ENCODE data around the gene TMEM132D.

TMEM132D gene

DNA sequence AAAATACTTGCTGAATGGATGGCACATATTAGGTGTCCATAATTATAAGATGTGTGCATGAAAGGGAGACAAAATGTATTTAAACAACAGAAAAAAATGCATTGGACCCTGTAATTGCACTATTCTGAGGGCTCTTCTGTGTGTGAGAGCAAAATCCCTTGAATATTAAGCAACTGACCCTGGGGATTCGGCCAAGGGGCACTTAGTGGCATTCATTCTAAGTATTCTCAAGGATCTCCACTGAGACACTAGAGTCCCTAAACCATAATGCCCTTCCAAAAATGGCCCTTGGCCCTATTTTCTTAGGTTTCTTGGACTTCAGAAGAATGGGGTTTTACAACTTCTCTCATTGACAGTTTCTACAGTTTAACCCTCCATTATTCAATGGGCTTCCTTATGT is 662.0 kb downstream of the TMEM132D start:
- Mint-ChIP-seq H3K27me3 (peaks cover 4% of the 10 kb centered on the region), H3K27ac (no peak overlapping the region), H3K4me1 (no peaks in the 10 kb centered on the region), H3K36me3 (no peaks in the 10 kb centered on the region), H3K4me3 (no peak overlapping the region), H3K9me3 (peaks cover 5% of the 10 kb centered on the region)
- no peak for ATAC-seq (ENCODE audit: low read depth)
- no peak for DNase-seq (ENCODE audit: low spot score in 2 of 2)

DNA sequence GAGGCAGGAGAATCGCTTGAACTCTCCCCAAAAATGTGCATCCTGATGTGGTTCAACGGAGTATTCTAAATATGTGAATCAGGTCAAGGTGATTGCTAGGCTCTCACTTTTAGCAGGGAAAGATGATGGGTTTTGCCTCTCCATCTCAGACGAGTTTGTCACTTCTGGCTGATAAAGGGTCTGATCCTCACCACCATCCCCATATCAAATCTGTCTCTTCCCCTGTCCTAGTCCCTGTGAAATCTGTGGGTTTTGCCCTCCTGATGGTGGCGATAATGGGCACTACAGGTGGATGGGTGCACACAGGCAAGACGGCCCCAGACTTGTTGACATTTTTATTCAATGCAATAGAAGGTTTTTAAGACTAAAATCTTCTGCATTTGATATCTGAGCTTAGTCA is 665.9 kb downstream of the TMEM132D start:
- ATAC-seq (ENCODE audit: low read depth) (no peak), DNase-seq (ENCODE audit: low spot score in 2 of 2) (no peak)
- Mint-ChIP-seq H3K4me3 (no peak overlapping the region), H3K27me3 (peaks cover 3% of the 10 kb centered on the region), H3K9me3 (peaks cover 5% of the 10 kb centered on the region), H3K27ac (no peak overlapping the region), H3K36me3 (no peaks in the 10 kb centered on the region), H3K4me1 (no peaks in the 10 kb centered on the region)

DNA sequence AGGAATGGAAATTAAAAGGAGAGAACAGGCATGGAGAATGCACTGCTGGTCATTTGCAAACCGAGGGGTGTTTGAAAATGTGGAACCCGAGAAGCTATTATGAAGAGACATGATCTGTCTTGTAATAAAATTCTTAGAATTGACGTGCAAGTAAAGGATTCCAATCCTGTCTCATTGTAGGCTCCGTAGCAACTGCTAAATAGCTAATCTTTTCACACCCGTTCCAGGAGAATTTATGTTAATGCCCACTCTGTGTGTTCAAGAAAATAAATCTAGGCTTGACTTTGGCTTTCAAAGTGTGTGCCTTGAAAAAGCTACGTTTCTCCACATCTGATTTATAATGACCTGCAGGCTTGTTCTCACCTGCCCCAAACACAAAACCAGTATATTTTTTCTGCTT is 669.6 kb downstream of the TMEM132D start:
- Mint-ChIP-seq H3K4me3 (no peak overlapping the region), H3K36me3 (no peaks in the 10 kb centered on the region), H3K27me3 (no peaks in the 10 kb centered on the region), H3K9me3 (no peaks in the 10 kb centered on the region), H3K4me1 (no peaks in the 10 kb centered on the region), H3K27ac (no peak overlapping the region)
- no peak for DNase-seq (ENCODE audit: low spot score in 2 of 2)
- no peak for ATAC-seq (ENCODE audit: low read depth)

DNA sequence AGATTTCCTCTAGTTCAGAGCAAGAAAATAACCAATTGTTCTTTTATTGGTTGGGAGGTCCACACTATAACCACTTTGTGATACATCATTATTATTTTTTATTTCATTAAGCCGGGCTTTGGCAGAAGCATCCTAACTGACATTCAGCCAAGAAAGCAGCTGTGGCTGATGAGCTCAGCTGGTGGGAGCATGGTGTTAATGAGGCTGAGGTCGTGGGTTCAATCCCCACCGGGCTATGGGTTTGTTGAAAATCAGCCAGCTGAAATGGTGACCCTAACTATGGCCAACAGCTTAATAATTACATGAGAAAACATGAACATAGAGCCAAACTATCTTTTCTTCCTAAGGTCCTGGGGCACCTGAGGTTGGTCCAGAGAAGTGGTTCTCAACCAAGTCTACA is 672.3 kb downstream of the TMEM132D start:
- H3K36me3 Mint-ChIP-seq: no peaks in the 10 kb centered on the region

DNA sequence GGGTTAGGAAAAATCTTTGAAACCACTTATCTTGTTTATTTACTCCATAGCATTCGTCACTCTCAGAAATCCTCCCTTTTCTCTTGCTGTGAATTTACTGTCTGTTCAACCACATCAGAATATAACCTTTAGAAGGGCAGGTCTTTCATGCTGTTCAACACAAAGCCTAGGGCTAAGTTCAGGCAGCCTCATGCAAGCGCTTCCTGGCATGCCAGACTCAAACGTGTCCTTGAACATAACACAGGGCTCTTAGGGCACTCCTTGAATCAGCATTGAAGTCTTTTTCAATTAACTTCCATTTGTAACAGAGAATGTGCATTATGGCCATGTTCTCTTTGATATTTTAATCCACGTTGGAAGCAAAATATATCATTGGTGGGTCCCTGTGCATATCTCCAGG is 672.8 kb downstream of the TMEM132D start:
- Mint-ChIP-seq H3K27ac (no peak overlapping the region), H3K36me3 (no peaks in the 10 kb centered on the region), H3K27me3 (no peaks in the 10 kb centered on the region), H3K4me3 (no peak overlapping the region), H3K9me3 (no peaks in the 10 kb centered on the region), H3K4me1 (no peaks in the 10 kb centered on the region)
- ATAC-seq (ENCODE audit: low read depth) (no peak), DNase-seq (ENCODE audit: low spot score in 2 of 2) (no peak)

More for the DNA sequence above, 672.3 kb downstream of the TMEM132D start:
- no peaks in the 10 kb centered on the region for H3K4me1 Mint-ChIP-seq
- DNase-seq (ENCODE audit: low spot score in 2 of 2): no peak
- H3K27ac Mint-ChIP-seq: no peak overlapping the region
- H3K9me3 Mint-ChIP-seq: no peaks in the 10 kb centered on the region
- no peak overlapping the region for H3K4me3 Mint-ChIP-seq
- no peaks in the 10 kb centered on the region for H3K27me3 Mint-ChIP-seq
- no peak for ATAC-seq (ENCODE audit: low read depth)

DNA sequence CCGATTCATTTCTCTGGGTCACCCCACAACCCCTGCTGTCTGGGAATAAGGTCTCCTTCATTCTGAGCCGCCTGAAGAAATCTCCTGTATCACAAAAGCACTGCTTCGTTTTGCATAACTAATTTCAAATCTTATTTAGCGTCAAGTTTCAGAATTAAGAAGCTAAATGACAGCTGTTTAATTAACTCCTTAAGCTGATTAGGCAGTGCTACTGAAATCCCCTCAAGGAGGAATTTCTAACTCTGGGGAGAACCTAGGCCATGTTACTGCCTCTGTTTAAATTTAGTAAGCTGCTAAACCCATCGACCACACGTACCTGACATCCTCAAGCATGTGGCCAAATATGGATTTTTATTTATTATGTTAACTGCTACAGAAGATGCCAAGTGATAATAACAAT is 677.0 kb downstream of the TMEM132D start:
- ATAC-seq (ENCODE audit: low read depth): no peak
- H3K36me3 Mint-ChIP-seq: no peaks in the 10 kb centered on the region
- H3K4me1 Mint-ChIP-seq: no peaks in the 10 kb centered on the region
- no peak overlapping the region for H3K4me3 Mint-ChIP-seq
- DNase-seq (ENCODE audit: low spot score in 2 of 2): no peak
- no peak overlapping the region for H3K27ac Mint-ChIP-seq
- no peaks in the 10 kb centered on the region for H3K9me3 Mint-ChIP-seq
- H3K27me3 Mint-ChIP-seq: no peaks in the 10 kb centered on the region

DNA sequence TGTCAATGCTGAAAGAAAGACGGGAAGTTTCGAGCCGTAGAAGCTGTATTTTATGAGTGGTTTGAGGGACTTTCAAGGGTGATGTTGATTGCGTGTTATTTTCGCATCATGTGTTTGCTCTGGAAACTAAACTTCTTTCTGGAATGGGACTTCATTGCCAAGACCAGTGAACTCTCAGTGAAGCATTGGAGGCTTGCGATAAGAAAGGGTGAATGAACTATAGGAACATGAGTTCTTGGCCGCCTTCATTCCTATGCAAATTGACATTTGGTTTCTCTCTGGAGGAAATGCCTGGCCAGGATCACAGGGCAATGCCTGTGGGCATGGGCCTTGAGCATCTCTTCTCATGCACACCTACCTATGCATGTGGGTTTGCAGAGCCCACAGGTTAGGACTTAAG is 677.8 kb downstream of the TMEM132D start:
- Mint-ChIP-seq H3K9me3 (no peaks in the 10 kb centered on the region), H3K36me3 (no peaks in the 10 kb centered on the region), H3K27me3 (no peaks in the 10 kb centered on the region), H3K27ac (no peak overlapping the region), H3K4me1 (no peaks in the 10 kb centered on the region), H3K4me3 (no peak overlapping the region)
- no peak for DNase-seq (ENCODE audit: low spot score in 2 of 2)
- no peak for ATAC-seq (ENCODE audit: low read depth)

DNA sequence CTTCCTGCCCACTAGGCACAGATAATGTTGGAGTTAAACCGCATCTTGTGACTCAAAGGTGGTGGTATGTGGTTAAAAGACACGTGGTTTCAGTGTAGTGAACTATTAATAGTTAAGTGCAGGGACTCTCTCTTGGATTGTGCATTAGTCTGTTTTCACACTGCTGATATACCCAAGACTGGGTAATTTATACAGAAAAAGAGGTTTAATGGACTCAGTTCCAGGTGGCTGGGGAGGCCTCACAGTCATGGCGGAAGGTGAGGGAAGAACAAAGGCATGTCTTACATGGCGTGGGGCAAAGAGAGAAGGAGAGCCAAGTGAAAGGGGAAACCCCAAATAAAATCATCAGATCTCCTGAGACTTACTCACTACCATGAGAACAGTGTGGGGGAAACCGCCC is 688.3 kb downstream of the TMEM132D start:
- Mint-ChIP-seq H3K27ac (no peak overlapping the region), H3K36me3 (no peaks in the 10 kb centered on the region), H3K4me3 (no peak overlapping the region), H3K9me3 (peaks cover 9% of the 10 kb centered on the region), H3K4me1 (no peaks in the 10 kb centered on the region), H3K27me3 (no peaks in the 10 kb centered on the region)
- ATAC-seq (ENCODE audit: low read depth): no peak
- no peak for DNase-seq (ENCODE audit: low spot score in 2 of 2)

DNA sequence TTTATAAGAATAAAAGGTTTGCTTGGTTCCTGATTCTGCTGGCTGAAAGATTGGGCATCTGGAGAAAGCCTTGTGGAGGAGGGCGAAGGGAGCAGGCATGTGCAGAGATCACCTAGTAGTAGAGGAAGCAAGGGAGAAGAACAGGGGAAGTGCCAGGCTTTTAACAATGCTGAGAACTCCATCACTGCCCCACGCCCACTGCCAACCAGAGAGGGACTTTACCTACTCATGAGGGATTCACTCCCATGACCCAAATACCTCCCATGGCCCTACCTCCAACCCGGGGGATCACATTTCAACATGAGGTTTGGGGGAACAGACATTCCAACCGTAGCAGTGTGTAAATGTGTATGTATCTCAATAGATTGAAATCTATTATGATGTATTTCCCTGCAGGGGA is 690.3 kb downstream of the TMEM132D start:
- H3K27me3 Mint-ChIP-seq: no peaks in the 10 kb centered on the region
- no peaks in the 10 kb centered on the region for H3K4me1 Mint-ChIP-seq
- ATAC-seq (ENCODE audit: low read depth) (no peak), DNase-seq (ENCODE audit: low spot score in 2 of 2) (no peak)
- H3K27ac Mint-ChIP-seq: no peak overlapping the region
- no peak overlapping the region for H3K4me3 Mint-ChIP-seq
- H3K36me3 Mint-ChIP-seq: no peaks in the 10 kb centered on the region
- peaks cover 9% of the 10 kb centered on the region for H3K9me3 Mint-ChIP-seq

DNA sequence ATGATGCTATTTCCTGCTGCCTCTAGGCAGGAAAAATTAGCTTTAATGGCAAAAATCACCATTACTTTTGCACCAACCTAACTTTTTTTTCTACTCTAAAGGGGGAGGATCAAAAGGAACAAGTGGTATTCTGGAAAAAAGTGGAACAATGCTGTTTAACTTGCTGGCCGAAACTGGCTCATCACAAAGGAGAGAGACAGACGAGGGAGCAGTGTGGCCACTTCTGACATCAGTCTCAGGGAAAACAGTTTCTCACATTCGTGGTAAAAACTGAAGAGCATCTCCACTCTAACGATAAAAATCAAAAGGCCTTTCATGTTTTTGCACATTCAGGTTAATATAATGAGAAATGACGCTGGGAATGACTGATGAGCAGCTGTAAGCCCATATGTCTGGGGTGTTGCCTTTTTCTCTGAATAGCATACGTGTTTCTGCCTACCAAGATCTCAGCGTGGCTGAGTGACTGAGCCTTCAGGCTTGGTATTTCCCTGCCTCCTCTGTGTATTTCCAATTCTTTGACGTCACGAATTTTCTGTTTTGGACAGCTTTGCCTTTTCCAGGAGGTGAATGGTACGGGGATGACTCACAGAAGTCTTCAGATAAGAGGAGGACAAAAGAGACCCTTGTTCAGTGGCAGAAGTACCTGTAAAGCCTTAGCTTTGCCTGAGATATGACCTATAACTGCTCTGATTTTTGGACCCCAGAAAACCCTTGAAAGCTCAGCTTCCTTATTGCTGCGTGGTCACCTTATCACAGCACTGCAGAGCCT is 691.8 kb downstream of the TMEM132D start:
- Mint-ChIP-seq H3K27me3 (no peaks in the 10 kb centered on the region), H3K27ac (no peak overlapping the region), H3K4me3 (no peak overlapping the region), H3K4me1 (no peaks in the 10 kb centered on the region), H3K9me3 (peaks cover 6% of the 10 kb centered on the region), H3K36me3 (no peaks in the 10 kb centered on the region)
- no peak for DNase-seq (ENCODE audit: low spot score in 2 of 2)
- no peak for ATAC-seq (ENCODE audit: low read depth)

DNA sequence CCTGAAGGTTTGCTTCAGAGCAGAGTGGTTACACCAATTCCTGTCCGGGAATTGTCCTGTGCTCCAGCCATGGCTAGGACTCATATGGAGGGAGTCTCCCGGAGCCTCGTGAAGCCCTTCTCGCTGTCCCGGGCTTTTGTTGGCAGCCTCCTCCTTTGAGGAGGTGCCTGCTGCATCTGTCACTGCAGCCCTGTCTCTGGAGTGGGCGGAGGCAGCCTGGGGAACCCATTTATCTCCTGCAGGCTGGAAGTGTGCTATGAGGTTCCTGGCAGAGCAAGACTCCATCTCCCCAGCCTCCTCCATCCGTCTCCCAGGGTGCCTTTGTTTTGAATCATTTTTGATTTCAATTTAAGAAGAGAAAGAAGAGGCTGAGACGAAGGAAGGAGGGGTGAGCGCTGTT is 695.3 kb downstream of the TMEM132D start:
- Mint-ChIP-seq H3K27me3 (peaks cover 1% of the 10 kb centered on the region), H3K27ac (no peak overlapping the region), H3K36me3 (no peaks in the 10 kb centered on the region), H3K9me3 (no peaks in the 10 kb centered on the region), H3K4me3 (no peak overlapping the region), H3K4me1 (no peaks in the 10 kb centered on the region)
- DNase-seq (ENCODE audit: low spot score in 2 of 2): no peak
- no peak for ATAC-seq (ENCODE audit: low read depth)

DNA sequence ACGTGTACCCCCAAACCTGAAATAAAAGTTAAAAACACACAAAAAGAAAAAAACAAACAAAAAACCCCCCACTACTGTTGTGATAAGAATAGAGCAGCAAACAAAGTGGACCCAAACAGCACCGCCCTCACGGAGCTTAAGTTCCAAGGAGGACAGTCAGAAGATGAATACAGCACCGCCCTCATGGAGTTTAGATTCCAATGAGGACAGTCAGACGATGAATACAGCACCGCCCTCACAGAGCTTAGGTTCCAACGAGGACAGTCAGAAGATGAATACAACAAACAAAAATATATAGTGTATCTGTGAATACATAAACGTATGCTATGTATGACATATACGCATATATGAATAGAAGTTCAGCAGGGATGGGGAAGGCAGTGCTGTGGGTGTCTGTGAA is 696.7 kb downstream of the TMEM132D start:
- no peak for ATAC-seq (ENCODE audit: low read depth)
- DNase-seq (ENCODE audit: low spot score in 2 of 2): no peak
- Mint-ChIP-seq H3K9me3 (no peaks in the 10 kb centered on the region), H3K36me3 (no peaks in the 10 kb centered on the region), H3K27me3 (peaks cover 1% of the 10 kb centered on the region), H3K27ac (no peak overlapping the region), H3K4me1 (no peaks in the 10 kb centered on the region), H3K4me3 (no peak overlapping the region)

DNA sequence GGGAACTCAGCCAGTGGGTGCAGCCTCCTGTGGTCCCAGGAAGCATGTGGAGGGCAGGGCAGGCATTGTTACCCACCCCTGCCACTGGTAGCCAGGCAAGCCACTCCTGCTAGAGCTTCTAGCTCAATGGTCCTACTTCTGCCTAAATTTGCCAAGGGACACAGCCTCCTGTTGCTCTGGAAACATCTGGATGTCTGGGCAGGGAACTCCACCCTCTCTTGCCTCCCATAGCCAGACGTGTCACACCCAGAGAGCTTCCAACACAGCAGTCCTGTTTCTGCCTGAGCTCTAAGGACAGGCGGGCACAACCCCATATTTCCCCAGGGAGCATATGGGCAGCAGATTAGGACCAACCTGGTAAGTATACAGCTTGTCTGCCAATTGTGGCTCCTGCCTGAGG is 700.4 kb downstream of the TMEM132D start:
- no peak overlapping the region for H3K27ac Mint-ChIP-seq
- H3K4me3 Mint-ChIP-seq: no peak overlapping the region
- H3K9me3 Mint-ChIP-seq: no peaks in the 10 kb centered on the region
- H3K36me3 Mint-ChIP-seq: no peaks in the 10 kb centered on the region
- H3K27me3 Mint-ChIP-seq: peaks cover 4% of the 10 kb centered on the region
- H3K4me1 Mint-ChIP-seq: no peaks in the 10 kb centered on the region
- DNase-seq (ENCODE audit: low spot score in 2 of 2): no peak
- no peak for ATAC-seq (ENCODE audit: low read depth)

DNA sequence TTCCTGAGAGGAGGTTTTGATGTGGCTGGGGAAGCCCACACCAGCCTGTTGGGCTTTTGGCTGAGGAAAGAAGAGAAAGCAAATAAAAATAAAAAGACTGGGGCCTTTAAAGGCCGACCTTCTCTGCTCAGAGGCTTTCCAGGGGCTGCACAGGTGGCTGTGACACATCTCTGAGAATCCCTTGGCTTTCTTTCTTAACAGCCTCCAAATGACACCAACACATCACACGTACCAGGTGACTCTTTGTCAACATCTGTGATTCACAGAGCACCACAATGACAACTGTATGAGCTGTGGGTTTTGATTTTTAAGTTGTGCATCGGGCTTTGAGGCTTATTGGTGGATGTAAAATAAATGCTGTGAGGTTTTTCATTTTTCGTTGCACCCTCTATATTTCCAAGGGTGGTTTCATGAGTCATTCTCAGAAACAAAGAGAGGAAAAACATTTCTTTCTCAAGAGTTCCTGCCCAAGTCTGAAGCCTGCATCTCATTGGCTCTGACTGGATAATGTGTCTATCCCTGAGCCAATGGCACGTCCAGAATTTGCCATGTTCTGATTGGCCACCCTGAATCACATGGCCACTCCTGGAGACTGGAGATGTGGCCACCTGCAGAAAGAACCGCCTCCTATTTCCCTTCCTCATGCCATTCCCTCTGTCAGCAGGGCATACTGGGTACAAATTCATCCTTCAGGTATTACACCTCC is 701.6 kb downstream of the TMEM132D start:
- Mint-ChIP-seq H3K4me1 (no peaks in the 10 kb centered on the region), H3K36me3 (no peaks in the 10 kb centered on the region), H3K9me3 (no peaks in the 10 kb centered on the region), H3K27ac (no peak overlapping the region), H3K4me3 (no peak overlapping the region), H3K27me3 (peaks cover 4% of the 10 kb centered on the region)
- ATAC-seq (ENCODE audit: low read depth): no peak
- DNase-seq (ENCODE audit: low spot score in 2 of 2): no peak

DNA sequence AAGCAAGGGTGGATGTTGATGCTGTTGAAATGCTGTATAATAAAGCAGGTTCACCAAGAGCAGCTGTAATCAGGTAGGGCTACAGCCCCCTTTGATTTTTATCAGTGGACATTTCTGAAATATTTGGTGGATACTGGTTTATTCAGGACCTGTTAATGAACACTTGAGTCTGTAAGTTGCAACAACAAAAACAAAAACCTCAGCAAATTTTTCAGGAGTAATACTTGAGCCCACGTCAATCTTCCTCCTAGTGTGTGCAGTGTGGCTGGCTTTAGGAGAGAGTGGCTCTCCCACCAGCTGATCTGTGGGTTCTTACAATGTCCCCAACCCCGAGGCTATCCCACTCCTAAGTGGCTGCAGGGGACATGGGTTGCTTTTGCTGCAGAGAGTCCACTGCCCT is 702.8 kb downstream of the TMEM132D start:
- DNase-seq (ENCODE audit: low spot score in 2 of 2): no peak
- no peaks in the 10 kb centered on the region for H3K36me3 Mint-ChIP-seq
- H3K27me3 Mint-ChIP-seq: peaks cover 4% of the 10 kb centered on the region
- no peak for ATAC-seq (ENCODE audit: low read depth)
- no peaks in the 10 kb centered on the region for H3K4me1 Mint-ChIP-seq
- no peaks in the 10 kb centered on the region for H3K9me3 Mint-ChIP-seq
- no peak overlapping the region for H3K4me3 Mint-ChIP-seq
- no peak overlapping the region for H3K27ac Mint-ChIP-seq

All from memory B cell (primary cell).